ENCODE measurements around the gene TMEM89.
A peak's percentile ranks its signal among the peaks of the same experiment; 100 is the strongest.

The TMEM89 gene

DNA sequence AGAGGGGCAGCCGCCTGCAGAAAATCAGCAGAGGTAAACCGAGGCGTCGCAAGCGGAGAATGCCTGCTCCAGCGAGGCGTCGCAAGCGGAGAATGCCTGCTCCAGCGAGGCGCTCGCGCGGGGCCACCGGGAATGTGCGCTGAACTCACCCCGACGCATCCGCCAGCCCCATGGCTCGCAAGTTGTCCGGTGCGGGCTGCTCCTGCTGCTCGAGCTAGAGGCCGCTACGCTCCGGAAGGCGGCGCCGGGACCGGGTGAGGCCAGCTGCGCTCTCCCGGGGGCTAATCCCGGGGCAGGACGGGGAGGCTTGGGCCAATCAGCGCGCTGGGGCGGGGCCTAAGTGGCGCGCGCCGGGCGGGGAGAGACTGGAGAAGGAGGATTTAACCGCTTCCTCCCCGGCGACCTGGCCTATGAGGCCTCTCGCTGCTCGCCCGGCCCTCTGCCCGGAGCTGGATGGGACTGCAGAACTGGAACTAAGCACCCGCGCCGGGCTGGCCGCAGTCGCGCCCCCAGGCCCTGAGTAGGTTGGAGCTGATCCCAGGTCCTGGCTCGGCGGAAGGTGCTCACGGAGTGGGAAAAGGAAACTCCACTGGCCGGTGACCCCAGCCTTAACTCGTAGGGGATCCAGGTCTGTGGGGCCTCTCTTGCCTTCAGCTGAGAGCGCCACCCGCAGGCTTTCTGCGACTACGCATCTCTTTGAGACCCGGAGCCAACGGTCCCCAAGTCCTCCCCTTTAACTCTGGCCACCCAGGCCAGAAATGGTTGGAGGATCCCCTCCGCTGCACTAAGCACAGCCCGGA lies 13.9 kb upstream of the TMEM89 start, which contains the start of gene SLC26A6 (continued):
- TF ChIP-seq, protein P1, sequence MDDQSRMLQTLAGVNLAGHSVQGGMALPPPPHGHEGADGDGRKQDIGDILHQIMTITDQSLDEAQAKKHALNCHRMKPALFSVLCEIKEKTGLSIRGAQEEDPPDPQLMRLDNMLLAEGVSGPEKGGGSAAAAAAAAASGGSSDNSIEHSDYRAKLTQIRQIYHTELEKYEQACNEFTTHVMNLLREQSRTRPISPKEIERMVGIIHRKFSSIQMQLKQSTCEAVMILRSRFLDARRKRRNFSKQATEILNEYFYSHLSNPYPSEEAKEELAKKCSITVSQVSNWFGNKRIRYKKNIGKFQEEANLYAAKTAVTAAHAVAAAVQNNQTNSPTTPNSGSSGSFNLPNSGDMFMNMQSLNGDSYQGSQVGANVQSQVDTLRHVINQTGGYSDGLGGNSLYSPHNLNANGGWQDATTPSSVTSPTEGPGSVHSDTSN (CRISPR knock-in tag; IDR thresholded peaks at IDR 0.05) = no peak; the same call in 1 of the 2 replicates
- TF ChIP-seq REPIN1 (tag by site-specific recombination; IDR thresholded peaks at IDR 0.05; ENCODE audit: low read depth) (no peak), FEZF1 (tag by site-specific recombination; IDR thresholded peaks at IDR 0.05) (no peak), ZNF354C (tag by site-specific recombination; IDR thresholded peaks at IDR 0.05; ENCODE audit: borderline replicate concordance, low read depth) (no peak), ZNF169 (tag by site-specific recombination; IDR thresholded peaks at IDR 0.05) (no peak), ZBTB7A (tag by site-specific recombination; IDR thresholded peaks at IDR 0.05; ENCODE audit: low read depth) (no peak), ZNF830 (tag by site-specific recombination; IDR thresholded peaks at IDR 0.05; ENCODE audit: low read depth) (no peak), ZNF138 (tag by site-specific recombination; IDR thresholded peaks at IDR 0.05; ENCODE audit: borderline replicate concordance) (no peak), YY1 (tag by site-specific recombination; IDR thresholded peaks at IDR 0.05) (no peak), ZNF76 (tag by site-specific recombination; IDR thresholded peaks at IDR 0.05; ENCODE audit: borderline replicate concordance, low read depth) (no peak; the same call in 1 of the 2 replicates), SP2 (tag by site-specific recombination; IDR thresholded peaks at IDR 0.05) (peak; percentile 93), ZNF423 (tag by site-specific recombination; IDR thresholded peaks at IDR 0.05) (no peak), SCRT2 (tag by site-specific recombination; IDR thresholded peaks at IDR 0.05) (no peak), ZNF747 (tag by site-specific recombination; IDR thresholded peaks at IDR 0.05) (no peak), ZNF140 (tag by site-specific recombination; IDR thresholded peaks at IDR 0.05) (no peak), GLI2 (tag by site-specific recombination; IDR thresholded peaks at IDR 0.05; ENCODE audit: borderline replicate concordance, low read depth) (no peak), ZNF548 (tag by site-specific recombination; IDR thresholded peaks at IDR 0.05) (no peak), ZNF777 (tag by site-specific recombination; IDR thresholded peaks at IDR 0.05; ENCODE audit: borderline replicate concordance) (no peak), OSR2 (tag by site-specific recombination; IDR thresholded peaks at IDR 0.05) (no peak), ZEB2 (tag by site-specific recombination; IDR thresholded peaks at IDR 0.05) (peak; percentile 76), ZNF112 (tag by site-specific recombination; IDR thresholded peaks at IDR 0.05) (no peak), ZFP69B (tag by site-specific recombination; IDR thresholded peaks at IDR 0.05) (peak; percentile 77), ZNF174 (tag by site-specific recombination; IDR thresholded peaks at IDR 0.05) (no peak), ZBTB20 (tag by site-specific recombination; IDR thresholded peaks at IDR 0.05) (peak; percentile 100), WT1 (tag by site-specific recombination; IDR thresholded peaks at IDR 0.05) (no peak; the same call in 1 of the 2 replicates), ZNF302 (tag by site-specific recombination; IDR thresholded peaks at IDR 0.05; ENCODE audit: low read depth) (no peak), ZNF473 (tag by site-specific recombination; IDR thresholded peaks at IDR 0.05) (no peak), TCF7L2 (IDR thresholded peaks at IDR 0.05; ENCODE audit: borderline replicate concordance, low read depth, low read length) (no peak), ZNF248 (tag by site-specific recombination; IDR thresholded peaks at IDR 0.05) (no peak), ZNF366 (tag by site-specific recombination; conservative IDR thresholded peaks at IDR 0.05) (no peak), ZNF341 (tag by site-specific recombination; IDR thresholded peaks at IDR 0.05; ENCODE audit: low read depth) (no peak), ZNF24 (tag by site-specific recombination; IDR thresholded peaks at IDR 0.05) (no peak), ZNF362 (tag by site-specific recombination; IDR thresholded peaks at IDR 0.05) (no peak), MZF1 (tag by site-specific recombination; IDR thresholded peaks at IDR 0.05; ENCODE audit: borderline replicate concordance) (no peak)
- TF ChIP-seq, protein P2, sequence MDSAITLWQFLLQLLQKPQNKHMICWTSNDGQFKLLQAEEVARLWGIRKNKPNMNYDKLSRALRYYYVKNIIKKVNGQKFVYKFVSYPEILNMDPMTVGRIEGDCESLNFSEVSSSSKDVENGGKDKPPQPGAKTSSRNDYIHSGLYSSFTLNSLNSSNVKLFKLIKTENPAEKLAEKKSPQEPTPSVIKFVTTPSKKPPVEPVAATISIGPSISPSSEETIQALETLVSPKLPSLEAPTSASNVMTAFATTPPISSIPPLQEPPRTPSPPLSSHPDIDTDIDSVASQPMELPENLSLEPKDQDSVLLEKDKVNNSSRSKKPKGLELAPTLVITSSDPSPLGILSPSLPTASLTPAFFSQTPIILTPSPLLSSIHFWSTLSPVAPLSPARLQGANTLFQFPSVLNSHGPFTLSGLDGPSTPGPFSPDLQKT (IDR thresholded peaks at IDR 0.05; ENCODE audit: borderline replicate concordance, low read depth, low read length) = no peak
- TF ChIP-seq, protein P3, sequence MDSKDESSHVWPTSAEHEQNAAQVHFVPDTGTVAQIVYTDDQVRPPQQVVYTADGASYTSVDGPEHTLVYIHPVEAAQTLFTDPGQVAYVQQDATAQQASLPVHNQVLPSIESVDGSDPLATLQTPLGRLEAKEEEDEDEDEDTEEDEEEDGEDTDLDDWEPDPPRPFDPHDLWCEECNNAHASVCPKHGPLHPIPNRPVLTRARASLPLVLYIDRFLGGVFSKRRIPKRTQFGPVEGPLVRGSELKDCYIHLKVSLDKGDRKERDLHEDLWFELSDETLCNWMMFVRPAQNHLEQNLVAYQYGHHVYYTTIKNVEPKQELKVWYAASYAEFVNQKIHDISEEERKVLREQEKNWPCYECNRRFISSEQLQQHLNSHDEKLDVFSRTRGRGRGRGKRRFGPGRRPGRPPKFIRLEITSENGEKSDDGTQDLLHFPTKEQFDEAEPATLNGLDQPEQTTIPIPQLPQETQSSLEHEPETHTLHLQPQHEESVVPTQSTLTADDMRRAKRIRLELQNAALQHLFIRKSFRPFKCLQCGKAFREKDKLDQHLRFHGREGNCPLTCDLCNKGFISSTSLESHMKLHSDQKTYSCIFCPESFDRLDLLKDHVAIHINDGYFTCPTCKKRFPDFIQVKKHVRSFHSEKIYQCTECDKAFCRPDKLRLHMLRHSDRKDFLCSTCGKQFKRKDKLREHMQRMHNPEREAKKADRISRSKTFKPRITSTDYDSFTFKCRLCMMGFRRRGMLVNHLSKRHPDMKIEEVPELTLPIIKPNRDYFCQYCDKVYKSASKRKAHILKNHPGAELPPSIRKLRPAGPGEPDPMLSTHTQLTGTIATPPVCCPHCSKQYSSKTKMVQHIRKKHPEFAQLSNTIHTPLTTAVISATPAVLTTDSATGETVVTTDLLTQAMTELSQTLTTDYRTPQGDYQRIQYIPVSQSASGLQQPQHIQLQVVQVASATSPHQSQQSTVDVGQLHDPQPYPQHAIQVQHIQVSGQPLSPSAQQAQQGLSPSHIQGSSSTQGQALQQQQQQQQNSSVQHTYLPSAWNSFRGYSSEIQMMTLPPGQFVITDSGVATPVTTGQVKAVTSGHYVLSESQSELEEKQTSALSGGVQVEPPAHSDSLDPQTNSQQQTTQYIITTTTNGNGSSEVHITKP (tag by site-specific recombination; IDR thresholded peaks at IDR 0.05) = peak; percentile 85

Measured in HEK293 (cell line).